Calu3 (cell line): ENCODE data around the gene PAX5. TPM values are rescaled to one million over a fixed set of nuclear protein-coding genes. Genes with fewer than 3 reads are reported as not detected.

Experiments
- BruUV-seq: library from RNA; stranded (reverse); fragments of 400-500 nt; replicated peaks from 2 replicates; lab custom pipeline; 2021; lab: Mats Ljungman, UMichigan
- CTCF ChIA-PET: fragments of 300-600 bp; sonication (Branson Sonifier 250); formaldehyde crosslinking; loops from one replicate; lab custom pipeline; 2022; ENCODE audit warnings: antibody characterized with exemption; lab: Charles Lee
- DNase-seq: peaks from one replicate; pipeline ENCODE4 v3.0.0; 2022
- H3K27ac Mint-ChIP-seq: one replicate; pipeline ENCODE4 v1.8.0; 2022; ENCODE audit warnings: mixed read lengths; ENCODE audit not compliant: unreplicated experiment
- H3K27me3 Mint-ChIP-seq: one replicate; pipeline ENCODE4 v1.8.0; 2022; ENCODE audit warnings: mixed read lengths; ENCODE audit not compliant: unreplicated experiment
- H3K36me3 Mint-ChIP-seq: one replicate; pipeline ENCODE4 v1.8.0; 2022; ENCODE audit warnings: mild to moderate bottlenecking, moderate library complexity, mixed read lengths; ENCODE audit not compliant: insufficient read depth, unreplicated experiment
- H3K4me1 Mint-ChIP-seq: one replicate; pipeline ENCODE4 v1.8.0; 2022; ENCODE audit warnings: mild to moderate bottlenecking, low read depth, mixed read lengths; ENCODE audit not compliant: unreplicated experiment
- H3K4me3 Mint-ChIP-seq: one replicate; pipeline ENCODE4 v1.8.0; 2022; ENCODE audit warnings: mild to moderate bottlenecking, low read depth, moderate library complexity, mixed read lengths; ENCODE audit not compliant: unreplicated experiment
- H3K9me3 Mint-ChIP-seq: one replicate; pipeline ENCODE4 v1.8.0; 2022; ENCODE audit warnings: low read depth, mixed read lengths; ENCODE audit not compliant: unreplicated experiment
- intact Hi-C: fragments of 100-400 bp; cut with micrococcal nuclease; formaldehyde crosslinking; loops from one replicate; pipeline ENCODE4 v1.10.0; 2022; ENCODE audit not compliant: unreplicated experiment
- total RNA-seq: library from RNA; stranded (reverse); gene quantifications from 2 replicates; pipeline ENCODE4 v1.2.3, GENCODE V29; 2022
- TF ChIP-seq, protein P1 (sequence below): fragments of 200-600 bp; IDR thresholded peaks from one replicate; pipeline ENCODE4 v1.8.0; 2022; ENCODE audit warnings: antibody characterized with exemption; ENCODE audit not compliant: unreplicated experiment

The PAX5 gene
- total RNA-seq, 1 experiment from 2014 or later: not detected

DNA sequence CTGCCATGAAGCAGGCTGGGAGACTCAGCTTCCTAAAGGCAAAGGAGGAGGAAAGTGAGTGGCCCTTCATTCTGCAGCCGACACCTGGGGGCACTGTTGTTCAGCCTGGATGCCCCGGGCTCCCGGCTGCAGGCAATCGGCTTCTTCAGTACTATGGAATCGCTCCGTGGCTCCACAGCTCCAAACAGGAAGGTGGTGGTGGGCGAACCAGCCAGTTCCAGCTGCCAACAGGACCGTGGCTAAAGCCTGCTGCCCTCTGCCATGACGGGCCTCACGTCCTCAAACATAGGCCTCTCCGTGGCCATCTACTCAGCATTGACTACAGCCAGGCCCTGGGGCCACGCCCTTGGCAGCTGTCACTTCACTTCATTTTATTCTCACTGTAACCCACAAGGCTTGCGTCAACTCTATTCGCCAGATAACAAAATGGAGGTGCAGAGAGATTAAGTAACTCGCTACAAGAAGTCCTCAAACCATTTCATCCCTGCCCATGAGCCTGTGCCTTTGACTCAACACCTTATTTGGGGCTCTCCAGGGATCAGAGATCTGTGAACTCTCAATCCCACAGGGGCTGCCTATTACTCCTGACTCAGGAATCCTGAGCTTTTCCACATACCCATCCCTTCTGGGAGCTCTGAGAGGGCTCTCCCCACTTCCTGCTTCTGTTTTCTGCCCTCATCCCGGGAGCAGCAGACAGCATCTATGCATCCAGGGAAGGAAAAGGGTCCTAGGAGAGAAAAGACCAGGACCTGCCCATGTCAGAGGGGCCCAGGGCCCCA, 38.0 kb downstream of the PAX5 start:
- Mint-ChIP-seq H3K27me3 (peaks cover 46% of the 10 kb centered on the region), H3K4me1 (no peaks in the 10 kb centered on the region), H3K4me3 (no peak overlapping the region), H3K27ac (no peak overlapping the region), H3K9me3 (no peaks in the 10 kb centered on the region), H3K36me3 (no peaks in the 10 kb centered on the region)
- peak; percentile 45 for DNase-seq
- CTCF ChIA-PET: interaction anchor here (0.6 kb wide), 1 partner anchor 427 kb away, joined by 3 read pairs; no protein-coding TSS in a partner anchor
- intact Hi-C loops: no loop called here
- TF ChIP-seq, protein P1, sequence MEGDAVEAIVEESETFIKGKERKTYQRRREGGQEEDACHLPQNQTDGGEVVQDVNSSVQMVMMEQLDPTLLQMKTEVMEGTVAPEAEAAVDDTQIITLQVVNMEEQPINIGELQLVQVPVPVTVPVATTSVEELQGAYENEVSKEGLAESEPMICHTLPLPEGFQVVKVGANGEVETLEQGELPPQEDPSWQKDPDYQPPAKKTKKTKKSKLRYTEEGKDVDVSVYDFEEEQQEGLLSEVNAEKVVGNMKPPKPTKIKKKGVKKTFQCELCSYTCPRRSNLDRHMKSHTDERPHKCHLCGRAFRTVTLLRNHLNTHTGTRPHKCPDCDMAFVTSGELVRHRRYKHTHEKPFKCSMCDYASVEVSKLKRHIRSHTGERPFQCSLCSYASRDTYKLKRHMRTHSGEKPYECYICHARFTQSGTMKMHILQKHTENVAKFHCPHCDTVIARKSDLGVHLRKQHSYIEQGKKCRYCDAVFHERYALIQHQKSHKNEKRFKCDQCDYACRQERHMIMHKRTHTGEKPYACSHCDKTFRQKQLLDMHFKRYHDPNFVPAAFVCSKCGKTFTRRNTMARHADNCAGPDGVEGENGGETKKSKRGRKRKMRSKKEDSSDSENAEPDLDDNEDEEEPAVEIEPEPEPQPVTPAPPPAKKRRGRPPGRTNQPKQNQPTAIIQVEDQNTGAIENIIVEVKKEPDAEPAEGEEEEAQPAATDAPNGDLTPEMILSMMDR: peak; percentile 40
- BruUV-seq: no TSS peak

DNA sequence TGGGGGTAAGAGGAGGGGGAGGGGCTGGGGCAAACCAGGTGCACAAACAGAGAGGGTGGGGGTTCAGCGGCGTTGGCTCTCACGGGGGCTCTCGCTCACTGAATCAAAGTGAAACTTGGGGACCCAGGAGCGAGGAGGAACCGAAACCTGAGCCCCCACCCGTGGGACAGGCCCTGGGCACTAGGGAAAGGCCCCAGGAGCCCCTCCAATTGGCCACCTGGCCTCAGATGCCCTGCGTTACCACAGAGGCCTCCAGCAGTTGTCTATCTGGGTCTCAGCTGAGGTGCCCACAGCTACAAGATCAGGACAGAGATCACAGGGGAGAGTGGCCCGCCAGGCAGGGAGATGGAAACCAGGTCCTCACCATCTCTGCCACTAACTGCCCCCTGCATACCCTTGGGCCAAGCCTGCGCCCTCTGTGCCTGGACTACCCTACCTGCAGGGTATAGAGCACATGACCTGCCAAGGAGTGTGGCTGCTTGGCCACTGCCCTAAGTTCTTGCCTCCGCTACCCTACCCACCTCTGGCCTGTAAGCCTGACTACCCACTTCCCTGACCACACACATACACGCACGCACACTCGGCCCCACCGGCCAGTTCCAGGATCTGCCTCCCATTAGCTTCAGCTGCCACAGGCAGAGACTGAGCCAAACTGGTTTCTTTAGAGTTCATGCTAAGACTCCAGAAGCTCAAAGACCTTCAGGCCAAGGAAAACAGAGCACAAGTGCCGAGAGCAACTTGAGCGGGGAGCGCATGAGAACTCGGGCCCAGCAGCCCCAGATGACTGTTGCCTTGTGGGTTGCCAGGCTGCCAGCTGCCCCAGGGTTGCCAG, 39.9 kb downstream of the PAX5 start:
- H3K27me3 Mint-ChIP-seq: peaks cover 48% of the 10 kb centered on the region
- no TSS peak for BruUV-seq
- no peaks in the 10 kb centered on the region for H3K36me3 Mint-ChIP-seq
- H3K4me1 Mint-ChIP-seq: no peaks in the 10 kb centered on the region
- H3K4me3 Mint-ChIP-seq: no peak overlapping the region
- TF ChIP-seq, protein P1: no peak
- H3K9me3 Mint-ChIP-seq: no peaks in the 10 kb centered on the region
- CTCF ChIA-PET: no interaction called here
- no peak for DNase-seq
- intact Hi-C loops: no loop called here
- no peak overlapping the region for H3K27ac Mint-ChIP-seq

DNA sequence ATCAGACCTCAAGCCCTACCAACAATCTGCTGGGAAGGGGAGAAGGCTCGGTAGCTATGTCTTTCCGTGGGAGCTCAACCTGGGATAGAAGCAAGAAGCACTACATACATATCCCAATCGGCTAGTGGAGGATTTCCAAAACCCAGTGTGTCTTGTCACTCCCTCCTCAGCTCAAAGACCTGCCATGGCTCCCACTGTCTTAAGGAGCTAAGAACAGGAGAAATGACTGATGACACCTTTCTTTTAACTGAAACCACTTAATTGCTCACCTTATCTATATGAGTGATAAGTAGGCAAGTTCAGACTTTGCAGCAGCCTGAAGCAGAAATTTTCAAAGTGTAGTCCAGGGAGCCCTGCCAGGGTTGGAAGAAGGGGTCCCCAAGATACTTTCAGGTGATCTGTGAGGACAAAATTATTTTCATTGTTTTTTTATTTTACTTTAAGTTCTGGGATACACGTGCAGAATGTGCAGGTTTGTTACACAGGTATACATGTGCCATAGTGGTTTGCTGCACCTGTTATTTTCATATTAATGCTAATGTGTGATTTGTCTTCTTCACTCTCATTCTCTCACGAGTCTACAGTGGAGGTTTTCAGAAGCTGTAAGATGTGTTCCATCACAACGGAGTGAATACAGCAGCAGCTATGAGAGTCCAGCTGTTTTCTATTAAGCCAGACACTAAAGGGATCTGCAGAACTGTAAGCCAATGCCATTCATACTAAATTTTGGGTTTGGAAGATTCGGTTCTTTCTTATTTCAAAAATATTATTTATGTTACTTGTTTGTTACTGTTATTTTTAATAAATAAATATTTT, 41.4 kb downstream of the PAX5 start:
- Mint-ChIP-seq H3K27ac (no peak overlapping the region), H3K36me3 (no peaks in the 10 kb centered on the region), H3K27me3 (peaks cover 48% of the 10 kb centered on the region), H3K9me3 (no peaks in the 10 kb centered on the region), H3K4me3 (no peak overlapping the region), H3K4me1 (no peaks in the 10 kb centered on the region)
- DNase-seq: no peak
- TF ChIP-seq, protein P1: no peak
- intact Hi-C loops: no loop called here
- CTCF ChIA-PET: interaction anchor here (1.5 kb wide), 1 partner anchor 119 kb away, joined by 9 read pairs; no protein-coding TSS in a partner anchor
- BruUV-seq: no TSS peak
